GM10847 (cell line): ENCODE measurements around the gene SLC7A5.

Experiments used
- POLR2A ChIP-seq: IDR thresholded peaks from 2 replicates; pipeline ENCODE4 v1.6.1; 2011; ENCODE audit not compliant: insufficient read length; ENCODE audit errors: extremely low read depth

Gene SLC7A5

GRCh38 chr16:87818533-87819161 is 50.7 kb downstream of the SLC7A5 start:
- TF ChIP-seq POLR2A: no peak

- TF ChIP-seq POLR2A: no peak
These were observed 51.4 kb downstream of the SLC7A5 start for GRCh38 chr16:87817910-87818309.

DNA sequence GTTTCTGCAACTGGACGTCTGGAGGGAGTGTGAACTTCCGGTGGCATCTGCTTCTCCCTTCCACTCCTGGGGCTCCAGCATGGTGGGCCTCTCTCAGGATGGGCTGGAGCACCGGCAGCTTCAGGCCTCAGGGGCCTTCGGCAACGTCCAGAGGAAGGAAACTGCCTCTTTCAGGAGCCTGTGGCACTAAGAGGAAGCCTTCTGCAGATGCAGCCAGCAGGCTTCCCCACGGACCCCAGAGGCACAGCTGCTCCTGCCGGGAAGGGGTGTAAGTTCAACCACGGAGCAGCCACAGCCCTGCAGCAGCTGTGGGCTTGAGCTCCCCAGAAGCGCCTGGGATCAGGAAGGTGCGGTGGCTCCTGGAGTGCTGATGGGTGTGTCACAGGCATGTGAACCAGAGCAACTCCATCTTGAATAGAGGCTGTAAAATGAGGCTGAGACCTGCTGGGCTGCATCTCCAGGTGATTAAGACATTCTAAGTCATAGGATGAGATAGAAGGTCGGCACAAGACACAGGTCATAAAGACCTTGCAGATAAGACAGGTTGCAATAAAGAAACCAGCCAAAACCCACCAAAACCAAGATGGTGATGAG is 52.7 kb downstream of the SLC7A5 start:
- TF ChIP-seq POLR2A: no peak

DNA sequence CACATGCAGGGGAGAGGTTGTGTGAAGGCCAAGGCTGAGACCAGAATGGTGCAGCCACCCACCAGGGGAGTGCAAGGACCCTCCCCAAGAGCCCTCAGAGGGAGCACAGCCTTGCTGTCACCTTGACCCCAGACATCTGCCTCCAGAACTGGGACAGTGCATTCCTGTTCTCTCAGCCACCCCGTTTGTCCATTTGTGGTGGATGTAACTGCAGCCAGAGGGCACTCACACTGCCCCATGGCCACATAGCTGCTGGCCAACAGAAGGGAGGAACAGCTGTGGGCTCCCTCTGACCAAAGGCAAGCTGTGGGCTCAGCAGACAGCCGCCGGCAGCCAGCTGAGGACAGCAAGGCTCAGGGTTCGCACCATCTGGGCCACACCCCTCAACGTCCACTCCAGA is 53.7 kb downstream of the SLC7A5 start:
- no peak for TF ChIP-seq POLR2A

GRCh38 chr16:87812200-87812656 is 57.1 kb downstream of the SLC7A5 start:
- TF ChIP-seq POLR2A: no peak

DNA sequence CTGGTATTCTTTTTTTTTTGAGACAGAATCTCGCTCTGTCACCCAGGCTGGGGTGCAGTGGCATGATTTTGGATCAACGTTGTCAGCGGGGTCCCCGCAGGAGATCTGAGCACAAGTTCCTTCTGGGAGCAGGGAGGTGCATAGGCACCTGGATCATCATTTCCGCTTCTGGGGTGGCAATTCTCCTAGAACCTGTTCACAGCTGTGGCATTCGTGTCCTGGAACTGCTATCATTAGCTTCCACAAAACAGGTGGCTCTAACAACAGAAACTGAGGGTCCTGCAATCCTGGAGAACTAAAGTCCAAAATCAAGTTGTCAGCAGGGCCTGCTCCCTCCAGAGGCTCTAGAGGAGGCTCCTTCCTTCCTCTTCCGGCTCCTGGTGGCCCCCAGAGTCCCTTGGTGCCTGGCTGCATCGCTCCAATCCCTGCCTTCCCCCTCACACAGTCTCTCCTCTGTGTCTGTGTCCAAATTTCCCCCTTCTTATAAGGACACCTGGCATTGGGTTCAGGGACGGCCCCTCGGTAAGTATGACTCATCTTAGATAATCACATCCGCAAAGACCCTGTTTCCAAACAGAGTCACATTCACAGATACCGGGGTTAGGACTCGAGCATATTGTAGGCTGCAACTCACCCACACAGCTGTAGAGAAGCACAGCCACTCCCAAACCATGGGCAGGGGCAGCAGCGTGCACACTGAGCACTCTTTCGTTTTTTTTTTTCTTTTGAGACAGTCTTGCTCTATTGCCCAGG is 60.0 kb downstream of the SLC7A5 start:
- TF ChIP-seq POLR2A: peak; percentile 24

DNA sequence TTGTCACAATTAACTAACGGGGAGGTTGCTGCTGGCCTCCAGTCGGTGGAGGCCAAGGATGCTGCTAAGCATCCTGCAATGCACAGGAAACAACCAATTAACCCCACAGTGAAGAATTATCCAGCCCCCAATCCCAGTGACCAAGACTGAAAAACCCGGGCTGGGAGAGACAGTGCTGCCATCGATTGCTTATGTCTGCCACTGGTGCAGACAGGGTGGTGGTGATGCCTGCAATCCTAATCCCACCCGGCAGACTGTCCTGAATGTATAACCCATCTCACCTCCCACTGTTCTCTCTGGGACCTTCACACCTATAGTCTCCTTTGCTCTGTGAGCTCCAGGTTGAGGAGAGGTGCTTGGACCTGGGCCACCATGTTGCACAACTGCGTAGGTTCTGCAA is 61.2 kb downstream of the SLC7A5 start:
- TF ChIP-seq POLR2A: no peak

GRCh38 chr16:87806641-87807546 is 62.4 kb downstream of the SLC7A5 start:
- no peak for TF ChIP-seq POLR2A

DNA sequence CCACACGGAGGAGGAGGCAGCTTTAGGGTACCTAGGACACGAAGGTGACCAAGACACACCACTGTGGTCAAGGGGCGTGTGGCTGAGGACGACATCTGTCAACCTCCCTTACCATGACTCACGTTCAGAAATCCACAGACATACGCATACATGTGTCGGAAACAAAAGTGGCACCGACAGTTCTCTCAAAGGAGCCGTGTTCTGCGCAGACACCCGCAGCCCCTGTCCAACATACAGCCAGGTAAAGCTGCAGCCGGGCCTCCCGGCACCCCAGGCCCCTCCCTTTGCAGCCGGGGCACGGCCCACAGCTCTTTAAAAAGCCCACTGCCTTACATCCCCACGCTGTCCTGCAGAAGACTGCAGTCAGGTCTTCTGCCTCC is 63.1 kb downstream of the SLC7A5 start:
- no peak for TF ChIP-seq POLR2A

GRCh38 chr16:87803385-87803784 is 65.9 kb downstream of the SLC7A5 start:
- no peak for TF ChIP-seq POLR2A

- TF ChIP-seq POLR2A: no peak
These were observed 66.6 kb downstream of the SLC7A5 start for GRCh38 chr16:87802670-87803069.

DNA sequence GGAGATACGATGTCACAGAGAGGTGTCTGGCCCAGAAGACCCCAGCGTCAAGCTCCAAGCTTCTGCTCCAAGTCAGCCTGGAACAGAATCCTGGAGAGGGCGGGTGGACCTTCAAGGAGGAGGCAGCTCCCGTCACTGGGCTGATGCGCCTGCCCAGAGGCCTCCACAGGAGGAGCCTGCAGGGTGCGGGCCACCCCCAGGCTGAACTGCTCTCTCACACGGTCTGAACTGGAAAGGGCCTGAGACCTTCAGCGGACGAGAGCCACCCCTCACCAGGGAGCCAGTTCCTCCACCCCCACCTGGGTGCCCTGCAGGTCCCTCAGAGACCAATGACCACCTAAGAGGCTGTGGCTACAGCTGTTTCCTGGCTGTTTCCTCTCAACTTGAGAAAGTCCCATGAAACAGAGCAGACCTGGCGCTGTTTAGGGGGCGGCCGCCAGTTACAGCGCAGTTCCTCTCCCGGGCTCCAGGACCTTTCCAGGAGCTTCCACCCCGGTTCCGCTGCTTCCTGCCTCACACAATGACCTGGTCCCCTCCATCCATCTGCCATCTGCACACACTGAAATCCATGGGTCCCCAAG is 67.5 kb downstream of the SLC7A5 start:
- no peak for TF ChIP-seq POLR2A

DNA sequence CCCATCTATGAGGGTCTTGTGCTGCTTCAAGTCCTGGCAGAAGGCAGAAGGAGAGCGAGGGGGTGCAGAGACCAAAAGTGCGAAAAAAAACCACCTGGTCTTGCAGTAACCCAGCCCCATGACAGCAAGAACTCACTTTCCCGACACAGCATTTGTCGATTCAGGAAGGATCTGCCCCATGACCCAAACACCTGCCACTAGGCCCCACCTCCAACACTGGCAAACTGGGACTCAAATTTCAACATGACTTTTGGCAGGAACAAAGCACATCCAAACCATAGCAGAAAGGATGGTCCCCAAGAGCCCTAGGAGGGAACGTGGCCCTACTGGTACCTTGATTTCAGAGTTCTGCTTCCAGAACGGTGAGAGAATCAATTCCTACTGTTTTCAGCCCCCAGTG is 68.8 kb downstream of the SLC7A5 start:
- no peak for TF ChIP-seq POLR2A

- no peak for TF ChIP-seq POLR2A
These were observed 74.0 kb downstream of the SLC7A5 start for GRCh38 chr16:87795336-87795735.

DNA sequence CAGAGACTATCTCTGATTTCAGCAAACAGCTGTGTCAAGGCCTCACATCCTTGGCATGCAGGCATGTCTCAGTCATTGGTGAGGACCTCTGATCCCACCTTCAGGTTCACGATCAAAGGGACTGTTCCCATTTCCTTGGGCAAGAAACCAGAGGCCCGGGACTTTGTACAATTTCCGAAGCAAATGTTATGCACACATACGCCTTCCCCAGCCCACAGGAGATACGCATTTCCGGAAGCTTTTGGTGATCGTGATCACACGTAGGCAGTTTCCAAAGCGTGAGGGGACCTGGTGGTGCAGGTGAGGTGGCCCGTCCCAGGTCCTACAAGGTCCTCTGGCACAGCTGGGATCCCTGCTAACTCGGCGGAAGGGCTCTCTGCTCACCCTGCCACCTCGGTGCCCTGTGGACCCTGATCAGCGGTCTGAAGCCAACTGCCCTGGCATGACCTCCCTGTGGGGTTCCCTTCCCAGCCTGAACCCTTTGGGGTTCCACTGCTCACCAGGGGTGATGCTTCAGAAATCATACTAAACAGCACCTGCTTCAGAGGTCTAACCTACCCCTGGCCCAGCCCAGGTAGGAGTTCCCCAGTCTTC is 74.7 kb downstream of the SLC7A5 start:
- TF ChIP-seq POLR2A: no peak
